Endothelial cell of umbilical vein (primary cell): ENCODE data around the gene CCSER1. TPM values are rescaled to one million over a fixed set of nuclear protein-coding genes. Genes with fewer than 3 reads are reported as not detected.

ENCODE experiments used
- BruUV-seq: library from RNA; stranded (reverse); fragments of 400-500 nt; replicated peaks from 2 replicates; lab custom pipeline; 2021; lab: Mats Ljungman, UMichigan
- CTCF ChIA-PET: fragments of 300-600, 350-600 bp; sonication (Branson Sonifier 250); formaldehyde crosslinking; loops from one replicate; lab custom pipeline; 2021; ENCODE audit warnings: antibody characterized with exemption, inconsistent platforms; lab: Charles Lee
- POLR2A ChIA-PET: fragments of 300-600, 350-600 bp; sonication (Branson Sonifier 250); formaldehyde crosslinking; loops from one replicate; lab custom pipeline; 2021; ENCODE audit warnings: antibody characterized with exemption, inconsistent platforms; lab: Charles Lee
- DNase-seq: peaks from one replicate; pipeline ENCODE4 v3.0.0-alpha.2; 2011; ENCODE audit warnings: low read depth, low spot score
- FAIRE-seq: peaks from 2 replicates; lab custom pipeline; 2011; peaks lifted over from hg19 to GRCh38; lab: Jason Lieb, UNC
- H2AFZ ChIP-seq: 2 replicates; pipeline ENCODE4 v1.6.0; 2012; ENCODE audit warnings: low read depth, low read length, control low read depth, inconsistent platforms
- H3K27ac ChIP-seq: 2 replicates; pipeline ENCODE4 v1.5.1; 2011; ENCODE audit warnings: low read depth, mild to moderate bottlenecking, control low read depth, low read length, moderate library complexity; ENCODE audit not compliant: insufficient read depth
- H3K27me3 ChIP-seq, 2 experiments: 2 replicates each; pipeline versions ENCODE4 v1.6.0 to v1.6.1; 2011; ENCODE audit warnings: low read length in 2 of 2, mixed read lengths in 1 of 2; ENCODE audit not compliant: control insufficient read depth in 2 of 2, insufficient read depth in 2 of 2
- H3K36me3 ChIP-seq, 2 experiments: 2 replicates in 1 of 2; 3 replicates in 1 of 2; pipeline ENCODE4 v1.5.1; 2011; ENCODE audit warnings: low read length in 2 of 2, mild to moderate bottlenecking in 1 of 2, moderate library complexity in 1 of 2; ENCODE audit not compliant: control insufficient read depth in 2 of 2, insufficient read depth in 2 of 2; ENCODE audit errors: extremely low read depth in 1 of 2
- H3K4me1 ChIP-seq: 3 replicates; pipeline ENCODE4 v1.5.1; 2011; ENCODE audit warnings: mild to moderate bottlenecking, low read length; ENCODE audit not compliant: control insufficient read depth, insufficient read depth; ENCODE audit errors: extremely low read depth
- H3K4me2 ChIP-seq: 2 replicates; pipeline ENCODE4 v1.6.1; 2011; ENCODE audit warnings: low read length, control low read depth, mixed read lengths; ENCODE audit not compliant: insufficient read depth
- H3K4me3 ChIP-seq, 3 experiments: fragments of 200-600 bp in 1 of 3; sonication (generic), shearing (Covaris generic) in 1 of 3; replicated peaks in 1 of 3; 2 replicates each; pipeline ENCODE4 v1.5.1; 2011 to 2016; ENCODE audit warnings: control low read depth in 3 of 3, low read length in 3 of 3, mild to moderate bottlenecking in 2 of 3, inconsistent platforms in 1 of 3, low read depth in 1 of 3, moderate library complexity in 1 of 3; ENCODE audit not compliant: insufficient read depth in 1 of 3
- H3K79me2 ChIP-seq: 2 replicates; pipeline ENCODE4 v1.6.0; 2012; ENCODE audit warnings: low read length, inconsistent platforms; ENCODE audit not compliant: control insufficient read depth, insufficient read depth
- H3K9ac ChIP-seq: replicated peaks from 2 replicates; pipeline ENCODE3; 2011; ENCODE audit warnings: low read length, control low read depth; ENCODE audit not compliant: insufficient read depth; ENCODE audit errors: extremely low read depth
- H3K9me1 ChIP-seq: replicated peaks from 3 replicates; pipeline ENCODE4 v1.6.0; 2011; ENCODE audit warnings: mild to moderate bottlenecking, low read length; ENCODE audit not compliant: control insufficient read depth, insufficient read depth; ENCODE audit errors: extremely low read depth
- H3K9me3 ChIP-seq: replicated peaks from 2 replicates; pipeline ENCODE4 v1.5.1; 2012; ENCODE audit warnings: low read length, inconsistent platforms; ENCODE audit not compliant: control insufficient read depth, insufficient read depth
- H4K20me1 ChIP-seq: replicated peaks from 2 replicates; pipeline ENCODE3; 2011; ENCODE audit warnings: mild to moderate bottlenecking, low read length; ENCODE audit not compliant: control insufficient read depth, insufficient read depth; ENCODE audit errors: extremely low read depth
- EZH2 ChIP-seq: IDR thresholded peaks from 2 replicates; pipeline ENCODE4 v1.6.1; 2012; ENCODE audit warnings: borderline replicate concordance, low read depth, mild to moderate bottlenecking, moderate library complexity, low read length, inconsistent platforms; ENCODE audit not compliant: severe bottlenecking
- FOS ChIP-seq: IDR thresholded peaks from 2 replicates; pipeline ENCODE4 v1.6.1; 2011; ENCODE audit warnings: mild to moderate bottlenecking, low read length, moderate library complexity, borderline replicate concordance; ENCODE audit not compliant: insufficient read depth
- GATA2 ChIP-seq: IDR thresholded peaks from 2 replicates; pipeline ENCODE4 v1.7.0; 2011; ENCODE audit warnings: low read depth, mild to moderate bottlenecking, moderate library complexity, mixed read lengths, low read length; ENCODE audit not compliant: insufficient read length, insufficient read depth
- JUN ChIP-seq: IDR thresholded peaks from 2 replicates; pipeline ENCODE4 v1.6.1; 2011; ENCODE audit warnings: borderline replicate concordance, low read depth; ENCODE audit not compliant: insufficient read length, insufficient read depth
- MYC ChIP-seq: IDR thresholded peaks from one replicate; pipeline ENCODE4 v1.6.1; 2011; ENCODE audit warnings: mild to moderate bottlenecking, low read depth, low read length
- POLR2A ChIP-seq: IDR thresholded peaks from 2 replicates; pipeline ENCODE4 v1.6.1; 2012; ENCODE audit warnings: low read depth, mild to moderate bottlenecking, control low read depth, low read length
- POLR2AphosphoS5 ChIP-seq: IDR thresholded peaks from 2 replicates; pipeline ENCODE4 v1.6.1; 2012; ENCODE audit warnings: low read depth, mild to moderate bottlenecking, control low read depth, low read length, moderate library complexity; ENCODE audit not compliant: insufficient read depth
- dilution Hi-C: fragments of 300-500 bp; cut with MboI; formaldehyde crosslinking; loops from one replicate; pipeline ENCODE4 v1.15.0; 2019; ENCODE audit warnings: low sequenced_read_pairs; ENCODE audit not compliant: extremely low pct_ligation_motif_present
- intact Hi-C: fragments of 100-400 bp; cut with micrococcal nuclease; formaldehyde crosslinking; loops from one replicate; pipeline ENCODE4 v1.10.0; 2022
- polyA plus RNA-seq, 4 experiments: library from polyadenylated mRNA; depleted of rRNA in 3 of 4; stranded (reverse) in 3 of 4; unstranded in 1 of 4; fragments of >200 nt; gene quantifications; 2 replicates each; pipeline versions ENCODE4 v1.2.1 to v1.2.3, GENCODE V29; 2011 to 2012; ENCODE audit warnings: missing spikeins in 1 of 4
- total RNA-seq: library from RNA; stranded (reverse); gene quantifications from 2 replicates; pipeline ENCODE4 v1.2.3, GENCODE V29; 2021
- TF ChIP-seq, protein P1 (sequence below): IDR thresholded peaks from 2 replicates; pipeline ENCODE4 v1.6.1; 2011; ENCODE audit not compliant: insufficient read depth, insufficient read length
- TF ChIP-seq, protein P2 (sequence below), 2 donors: IDR thresholded peaks; 1 replicate in 1 of 2; 2 replicates in 1 of 2; pipeline ENCODE4 v1.5.1; 2011; ENCODE audit warnings: low read length in 2 of 2, mild to moderate bottlenecking in 2 of 2, moderate library complexity in 2 of 2, control low read depth in 1 of 2, inconsistent platforms in 1 of 2, low read depth in 1 of 2; ENCODE audit not compliant: insufficient read depth in 1 of 2; ENCODE audit errors: extremely low read depth in 1 of 2

CCSER1 gene
- total and polyA plus RNA-seq, 2 donors (not counting 3 experiments of a cell fraction or from before 2014, with no cell fraction given): 0.11 to 1.8 TPM

DNA sequence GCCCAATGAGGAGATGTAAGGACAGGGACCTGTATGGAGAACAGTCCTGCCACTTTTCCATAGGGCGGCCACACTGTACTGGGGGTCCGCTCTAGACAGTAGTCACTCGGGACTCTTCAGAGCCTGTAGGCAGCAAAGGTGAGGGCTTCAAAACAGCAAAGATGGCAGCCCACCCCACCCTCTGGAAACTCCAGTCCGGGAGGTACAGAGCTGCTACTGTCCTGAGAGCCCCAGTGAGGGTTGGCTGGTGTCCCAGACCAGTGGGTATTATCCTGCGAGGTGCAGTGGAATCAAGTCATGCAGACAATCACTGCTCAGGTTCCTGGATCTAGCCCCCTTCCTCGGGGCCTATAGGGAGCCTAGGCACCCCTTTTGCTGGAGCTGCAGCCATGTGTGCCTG, 1392.0 kb downstream of the CCSER1 start:
- Histone ChIP-seq H3K27ac (no peak overlapping the region), H3K27me3 (no peaks in the 10 kb centered on the region), H3K4me2 (no peak overlapping the region), H4K20me1 (no peaks in the 10 kb centered on the region), H3K9ac (no peak overlapping the region), H3K9me1 (no peaks in the 10 kb centered on the region), H3K36me3 (no peaks in the 10 kb centered on the region), H3K79me2 (no peaks in the 10 kb centered on the region), H3K4me1 (no peaks in the 10 kb centered on the region), H3K4me3 (no peak overlapping the region), H3K9me3 (no peaks in the 10 kb centered on the region), H2AFZ (no peak overlapping the region)
- BruUV-seq: no TSS peak
- POLR2A ChIA-PET: no interaction called here
- dilution Hi-C loops (no loop called here), intact Hi-C loops (no loop called here)
- no peak for TF ChIP-seq POLR2A
- no peak for TF ChIP-seq GATA2
- TF ChIP-seq, protein P1, sequence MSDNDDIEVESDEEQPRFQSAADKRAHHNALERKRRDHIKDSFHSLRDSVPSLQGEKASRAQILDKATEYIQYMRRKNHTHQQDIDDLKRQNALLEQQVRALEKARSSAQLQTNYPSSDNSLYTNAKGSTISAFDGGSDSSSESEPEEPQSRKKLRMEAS: no peak
- TF ChIP-seq FOS: no peak
- no peak for TF ChIP-seq MYC
- TF ChIP-seq EZH2: no peak
- TF ChIP-seq, protein P2, sequence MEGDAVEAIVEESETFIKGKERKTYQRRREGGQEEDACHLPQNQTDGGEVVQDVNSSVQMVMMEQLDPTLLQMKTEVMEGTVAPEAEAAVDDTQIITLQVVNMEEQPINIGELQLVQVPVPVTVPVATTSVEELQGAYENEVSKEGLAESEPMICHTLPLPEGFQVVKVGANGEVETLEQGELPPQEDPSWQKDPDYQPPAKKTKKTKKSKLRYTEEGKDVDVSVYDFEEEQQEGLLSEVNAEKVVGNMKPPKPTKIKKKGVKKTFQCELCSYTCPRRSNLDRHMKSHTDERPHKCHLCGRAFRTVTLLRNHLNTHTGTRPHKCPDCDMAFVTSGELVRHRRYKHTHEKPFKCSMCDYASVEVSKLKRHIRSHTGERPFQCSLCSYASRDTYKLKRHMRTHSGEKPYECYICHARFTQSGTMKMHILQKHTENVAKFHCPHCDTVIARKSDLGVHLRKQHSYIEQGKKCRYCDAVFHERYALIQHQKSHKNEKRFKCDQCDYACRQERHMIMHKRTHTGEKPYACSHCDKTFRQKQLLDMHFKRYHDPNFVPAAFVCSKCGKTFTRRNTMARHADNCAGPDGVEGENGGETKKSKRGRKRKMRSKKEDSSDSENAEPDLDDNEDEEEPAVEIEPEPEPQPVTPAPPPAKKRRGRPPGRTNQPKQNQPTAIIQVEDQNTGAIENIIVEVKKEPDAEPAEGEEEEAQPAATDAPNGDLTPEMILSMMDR (IDR thresholded peaks at IDR 0.05; ENCODE audit: extremely low read depth in 1 of 2, insufficient read depth in 1 of 2, low read depth in 1 of 2, low read length in 2 of 2): no peak
- no peak for TF ChIP-seq JUN
- TF ChIP-seq POLR2AphosphoS5: no peak
- no peak for DNase-seq
- no peak for FAIRE-seq
- CTCF ChIA-PET: interaction anchor here (0.6 kb wide), 1 partner anchor 605 kb away, joined by 3 read pairs; no protein-coding TSS in a partner anchor
